B cell (primary cell): Measurements from ENCODE around the gene FOXA3.

Experiments
- CTCF ChIP-seq: fragments of 200-600 bp; IDR thresholded peaks from one replicate; pipeline ENCODE4 v1.8.0; 2022; ENCODE audit warnings: antibody characterized with exemption, mild to moderate bottlenecking
- EZH2 ChIP-seq: IDR thresholded peaks from 2 replicates; pipeline ENCODE4 v1.6.1; 2012; ENCODE audit warnings: borderline replicate concordance, low read depth, mild to moderate bottlenecking, moderate library complexity, low read length; ENCODE audit not compliant: insufficient read depth, poor library complexity, severe bottlenecking

GRCh38 chr19:45820413-45821102, 43.6 kb upstream of the FOXA3 start:
- TF ChIP-seq CTCF (no peak), EZH2 (no peak)
